Measurements from ENCODE around the gene SKIC8.

- TF ChIP-seq SIN3A (IDR thresholded peaks at IDR 0.05; ENCODE audit: borderline replicate concordance, insufficient read depth, low read length) (no peak), POLR2AphosphoS5 (IDR thresholded peaks at IDR 0.05; ENCODE audit: low read depth, low read length) (no peak), FOXP2 (optimal IDR thresholded peaks at IDR 0.05; ENCODE audit: borderline replicate concordance, extremely low read depth, extremely low read length, insufficient read depth) (no peak), TAF1 (IDR thresholded peaks at IDR 0.05; ENCODE audit: borderline replicate concordance, insufficient read depth, low read length) (no peak)
These were observed 36.6 kb upstream of the SKIC8 start for GRCh38 chr15:78335985-78336384.

All from PFSK-1 (cell line).